ENCODE data around the gene MVB12B. TPM values are rescaled to one million over a fixed set of nuclear protein-coding genes. Genes with fewer than 3 reads are reported as not detected.

MVB12B gene
- total RNA-seq, 1 donor from 2014 or later: 47.8 TPM

GRCh38 chr9:126464694-126465441 lies 138.2 kb downstream of the MVB12B start:
- peaks cover 18% of the 10 kb centered on the region for H3K4me1 ChIP-seq
- intact Hi-C loops (cut with DNase I): no loop called here
- peaks cover 23% of the 10 kb centered on the region for H3K36me3 ChIP-seq
- no peak overlapping the region for H3K27ac ChIP-seq
- TF ChIP-seq CTCF (IDR thresholded peaks at IDR 0.05): no peak
- no peak overlapping the region for H3K4me3 ChIP-seq
- ATAC-seq (no peak), DNase-seq (no peak)
- no peaks in the 10 kb centered on the region for H3K9me3 ChIP-seq
- no peaks in the 10 kb centered on the region for H3K27me3 ChIP-seq (ENCODE audit: low read depth)

- intact Hi-C loops (cut with DNase I): no loop called here
Measured at GRCh38 chr9:126465977-126466376, 139.3 kb downstream of the MVB12B start.

GRCh38 chr9:126468141-126468825 lies 141.7 kb downstream of the MVB12B start:
- TF ChIP-seq CTCF (IDR thresholded peaks at IDR 0.05): no peak
- Histone ChIP-seq H3K27me3 (ENCODE audit: low read depth) (no peaks in the 10 kb centered on the region), H3K4me1 (peaks cover 43% of the 10 kb centered on the region), H3K36me3 (peaks cover 19% of the 10 kb centered on the region), H3K27ac (no peak overlapping the region), H3K9me3 (no peaks in the 10 kb centered on the region), H3K4me3 (no peak overlapping the region)
- ATAC-seq (no peak), DNase-seq (no peak)
- intact Hi-C loops (cut with DNase I): no loop called here

More at GRCh38 chr9:126465977-126466376, 139.3 kb downstream of the MVB12B start:
- no peak for ATAC-seq
- no peaks in the 10 kb centered on the region for H3K27me3 ChIP-seq (ENCODE audit: low read depth)
- H3K27ac ChIP-seq: no peak overlapping the region
- H3K9me3 ChIP-seq: no peaks in the 10 kb centered on the region
- no peak overlapping the region for H3K4me3 ChIP-seq
- no peak for TF ChIP-seq CTCF (IDR thresholded peaks at IDR 0.05)
- H3K36me3 ChIP-seq: peaks cover 22% of the 10 kb centered on the region
- peaks cover 28% of the 10 kb centered on the region for H3K4me1 ChIP-seq
- DNase-seq: peak; percentile 17

- H3K9me3 ChIP-seq: no peaks in the 10 kb centered on the region
- DNase-seq (no peak), ATAC-seq (no peak)
- intact Hi-C loops (cut with DNase I): no loop called here
- TF ChIP-seq CTCF (IDR thresholded peaks at IDR 0.05): no peak
- peaks cover 19% of the 10 kb centered on the region for H3K36me3 ChIP-seq
- peak overlapping the region; percentile 64 for H3K27ac ChIP-seq
- H3K4me1 ChIP-seq: peaks cover 43% of the 10 kb centered on the region
- H3K27me3 ChIP-seq (ENCODE audit: low read depth): no peaks in the 10 kb centered on the region
- no peak overlapping the region for H3K4me3 ChIP-seq
Measured at GRCh38 chr9:126470241-126470993, 143.8 kb downstream of the MVB12B start.

- no peaks in the 10 kb centered on the region for H3K27me3 ChIP-seq (ENCODE audit: low read depth)
- H3K27ac ChIP-seq: peak overlapping the region; percentile 64
- peak; percentile 87 for DNase-seq
- peaks cover 43% of the 10 kb centered on the region for H3K4me1 ChIP-seq
- intact Hi-C loops (cut with DNase I): no loop called here
- peaks cover 19% of the 10 kb centered on the region for H3K36me3 ChIP-seq
- no peak overlapping the region for H3K4me3 ChIP-seq
- no peaks in the 10 kb centered on the region for H3K9me3 ChIP-seq
- peak; percentile 81 to 87 for ATAC-seq
- TF ChIP-seq CTCF (IDR thresholded peaks at IDR 0.05): no peak
Measured at GRCh38 chr9:126471084-126471624, 144.5 kb downstream of the MVB12B start.
